Breast epithelium (tissue), 3 donors: ENCODE measurements around the gene TBC1D1.

Source experiments
- CTCF ChIP-seq, 3 donors: fragments of 450-650 bp; IDR thresholded peaks; one replicate each; pipeline ENCODE4 v1.5.1; 2016 to 2017; ENCODE audit warnings: antibody characterized with exemption in 3 of 3, mild to moderate bottlenecking in 3 of 3, moderate library complexity in 3 of 3
- POLR2A ChIP-seq: fragments of 450-650 bp; IDR thresholded peaks from one replicate; pipeline ENCODE4 v1.6.1; 2016; ENCODE audit warnings: antibody characterized with exemption, mild to moderate bottlenecking, moderate library complexity

- TF ChIP-seq CTCF (IDR thresholded peaks at IDR 0.05) (no peak), POLR2A (no peak)
Observed at GRCh38 chr4:38146383-38146782, 255.5 kb downstream of the TBC1D1 start.
